ENCODE data around the gene TCAIM. TPM values are rescaled to one million over a fixed set of nuclear protein-coding genes. Genes with fewer than 3 reads are reported as not detected.

TCAIM gene
- total RNA-seq, 4 donors from 2014 or later, result 26.2 to 33.3 (median 27.7) TPM

- Histone ChIP-seq H3K4me3 (replicated peaks in 1 of 3) (no peak overlapping the region), H3K9me3 (no peaks in the 10 kb centered on the region), H3K27ac (no peak overlapping the region), H3K4me1 (peaks cover 0 to 5% of the 10 kb centered on the region in 2 donors), H3K27me3 (no peaks in the 10 kb centered on the region), H3K36me3 (no peaks in the 10 kb centered on the region)
- 86 to 88% methylated on average over 5 of the region's 5 CpGs for WGBS, 2 donors
- DNase-seq, result no peak
- no peak for TF ChIP-seq CTCF (IDR thresholded peaks at IDR 0.05)
- TF ChIP-seq POLR2A (IDR thresholded peaks at IDR 0.05), result no peak
- intact Hi-C loops (cut with DNase I), result no loop called here
Measured at GRCh38 chr3:44434834-44435510, 96.4 kb downstream of the TCAIM start.

GRCh38 chr3:44436181-44436580 lies 97.6 kb downstream of the TCAIM start:
- no peak for DNase-seq
- no peaks in the 10 kb centered on the region for H3K27me3 ChIP-seq
- H3K27ac ChIP-seq, result no peak overlapping the region
- no peaks in the 10 kb centered on the region for H3K9me3 ChIP-seq
- no peaks in the 10 kb centered on the region for H3K36me3 ChIP-seq
- H3K4me1 ChIP-seq, result peaks cover 0 to 11% of the 10 kb centered on the region in 2 donors
- H3K4me3 ChIP-seq (replicated peaks in 1 of 3), result no peak overlapping the region
- WGBS, 2 donors, result 93 to 95% methylated on average over 1 of the region's 1 CpG
- TF ChIP-seq CTCF (IDR thresholded peaks at IDR 0.05) (no peak), POLR2A (IDR thresholded peaks at IDR 0.05) (no peak)
- intact Hi-C loops (cut with DNase I), result no loop called here

GRCh38 chr3:44437800-44438199 lies 99.2 kb downstream of the TCAIM start:
- DNase-seq, result no peak
- intact Hi-C loops (cut with DNase I), result no loop called here
- peaks cover 0 to 3% of the 10 kb centered on the region in 2 donors for H3K36me3 ChIP-seq
- H3K27ac ChIP-seq, result no peak overlapping the region
- WGBS, 2 donors, result 98% methylated on average over 7 of the region's 7 CpGs
- H3K9me3 ChIP-seq, result no peaks in the 10 kb centered on the region
- H3K4me3 ChIP-seq (replicated peaks in 1 of 3), result no peak overlapping the region
- no peaks in the 10 kb centered on the region for H3K27me3 ChIP-seq
- peaks cover 0 to 11% of the 10 kb centered on the region in 2 donors for H3K4me1 ChIP-seq
- TF ChIP-seq POLR2A (IDR thresholded peaks at IDR 0.05) (no peak), CTCF (IDR thresholded peaks at IDR 0.05) (no peak)

- DNase-seq, result peak; percentile 32 to 43
- WGBS, 2 donors, result 60 to 63% methylated on average over 7 of the region's 7 CpGs
- Histone ChIP-seq H3K36me3 (peaks cover 3 to 8% of the 10 kb centered on the region in 2 donors), H3K4me1 (peaks cover 0 to 11% of the 10 kb centered on the region in 2 donors), H3K4me3 (replicated peaks in 1 of 3) (no peak overlapping the region), H3K27me3 (no peaks in the 10 kb centered on the region), H3K9me3 (no peaks in the 10 kb centered on the region), H3K27ac (peak overlapping the region; percentile 57 to 75 (median 69))
- intact Hi-C loops (cut with DNase I), result no loop called here
- TF ChIP-seq CTCF (IDR thresholded peaks at IDR 0.05) (no peak), POLR2A (IDR thresholded peaks at IDR 0.05) (no peak)
Measured at GRCh38 chr3:44439499-44440295, 101.1 kb downstream of the TCAIM start.

Data from thyroid gland (tissue), 4 donors.